Right kidney (tissue), 1 donor: ENCODE results near the gene HUNK.
"Not testable (repeated sequence)": the region's sequence is repeated elsewhere in the genome, so short reads cannot be mapped to it uniquely, and the experiment has no call there.

Source experiments
- DNase-seq: peaks from one replicate; pipeline ENCODE4 v3.0.0-alpha.2; 2016

Gene HUNK

GRCh38 chr21:31920275-31920674, 47.5 kb downstream of the HUNK start:
- no peak for DNase-seq

GRCh38 chr21:31921079-31921478, 48.3 kb downstream of the HUNK start:
- no peak for DNase-seq

- no peak for DNase-seq
These were observed 50.1 kb downstream of the HUNK start for GRCh38 chr21:31922881-31923280.

- DNase-seq = no peak
These were observed 50.9 kb downstream of the HUNK start for GRCh38 chr21:31923756-31924155.

- DNase-seq = no peak
These were observed 51.7 kb downstream of the HUNK start for GRCh38 chr21:31924548-31924947.

GRCh38 chr21:31926498-31926897, 53.7 kb downstream of the HUNK start:
- DNase-seq = no peak

GRCh38 chr21:31927689-31928353, 55.0 kb downstream of the HUNK start:
- DNase-seq = no peak

- DNase-seq = no peak
These were observed 55.8 kb downstream of the HUNK start for GRCh38 chr21:31928656-31929055.

GRCh38 chr21:31929548-31929947, 56.7 kb downstream of the HUNK start:
- peak; percentile 53 for DNase-seq

GRCh38 chr21:31930001-31930400, 57.2 kb downstream of the HUNK start:
- no peak for DNase-seq

- DNase-seq = no peak
These were observed 59.0 kb downstream of the HUNK start for GRCh38 chr21:31931644-31932469.

GRCh38 chr21:31932470-31932764, 59.6 kb downstream of the HUNK start:
- DNase-seq = no peak

- no peak for DNase-seq
These were observed 64.5 kb downstream of the HUNK start for GRCh38 chr21:31937303-31937702.

GRCh38 chr21:31938330-31939301, 65.8 kb downstream of the HUNK start:
- DNase-seq = no peak

GRCh38 chr21:31941694-31942093, 68.9 kb downstream of the HUNK start:
- DNase-seq = no peak

GRCh38 chr21:31943561-31943960, 70.7 kb downstream of the HUNK start:
- DNase-seq = no peak

GRCh38 chr21:31945141-31945540, 72.3 kb downstream of the HUNK start:
- DNase-seq = peak; percentile 37

- DNase-seq = no peak
These were observed 72.7 kb downstream of the HUNK start for GRCh38 chr21:31945546-31945945.

- DNase-seq = no peak
These were observed 73.4 kb downstream of the HUNK start for GRCh38 chr21:31946231-31946630.

- not testable (repeated sequence) for DNase-seq
These were observed 74.2 kb downstream of the HUNK start for GRCh38 chr21:31946876-31947550.

GRCh38 chr21:31948676-31949075, 75.9 kb downstream of the HUNK start:
- no peak for DNase-seq

- no peak for DNase-seq
These were observed 80.0 kb downstream of the HUNK start for GRCh38 chr21:31952828-31953227.
